Thoracic aorta (tissue), 2 donors: ENCODE data around the gene IFT122. TPM values are rescaled to one million over a fixed set of nuclear protein-coding genes. Genes with fewer than 3 reads are reported as not detected.

Experiments
- ATAC-seq: fragments of 150-250 bp; one replicate; pipeline ENCODE4 v1.8.0; 2017; ENCODE audit warnings: low read depth; ENCODE audit not compliant: insufficient number of reproducible peaks, low FRiP score
- DNase-seq: peaks from one replicate; pipeline ENCODE4 v3.0.0-alpha.2; 2020; ENCODE audit warnings: low spot score
- H3K27ac ChIP-seq, 2 donors: fragments of 200-600 bp; sonication (generic); 1 replicate in 1 of 2; 2 replicates in 1 of 2; pipeline ENCODE4 v1.5.1; 2016; ENCODE audit warnings: mild to moderate bottlenecking in 2 of 2, moderate library complexity in 2 of 2
- H3K27me3 ChIP-seq: fragments of 200-600 bp; sonication (generic); replicated peaks from 2 replicates; pipeline ENCODE4 v1.6.0; 2016; ENCODE audit warnings: mild to moderate bottlenecking; ENCODE audit not compliant: insufficient read depth
- H3K36me3 ChIP-seq: fragments of 200-600 bp; sonication (generic); one replicate; pipeline ENCODE4 v1.5.1; 2016
- H3K4me1 ChIP-seq, 2 donors: fragments of 200-600 bp; sonication (generic); 1 replicate in 1 of 2; 2 replicates in 1 of 2; pipeline versions ENCODE4 v1.5.1 to v1.6.0; 2016; ENCODE audit warnings: low read depth in 2 of 2, mild to moderate bottlenecking in 1 of 2; ENCODE audit not compliant: control insufficient read depth in 1 of 2
- H3K4me3 ChIP-seq: fragments of 200-600 bp; sonication (generic); 2 replicates; pipeline ENCODE4 v1.5.1; 2016; ENCODE audit warnings: mild to moderate bottlenecking
- H3K9me3 ChIP-seq: fragments of 200-600 bp; sonication (generic); 2 replicates; pipeline ENCODE4 v1.5.1; 2016
- CTCF ChIP-seq: fragments of 200-600 bp; sonication (generic); IDR thresholded peaks from one replicate; pipeline ENCODE4 v1.5.1; 2019; ENCODE audit warnings: antibody characterized with exemption
- total RNA-seq, 2 donors: library from RNA; depleted of rRNA; stranded (reverse); fragments of >200 nt; gene quantifications; one replicate each; pipeline versions ENCODE4 v1.1.0 to v1.2.3, GENCODE V29; 2016

IFT122 gene
- total RNA-seq, 2 donors from 2014 or later = 50.1 to 61.9 TPM

- H3K4me3 ChIP-seq = no peak overlapping the region
- H3K4me1 ChIP-seq = no peaks in the 10 kb centered on the region
- H3K27me3 ChIP-seq = no peaks in the 10 kb centered on the region
- H3K36me3 ChIP-seq = peaks cover 4% of the 10 kb centered on the region
- no peak for DNase-seq
- ATAC-seq = no peak
- no peaks in the 10 kb centered on the region for H3K9me3 ChIP-seq
- no peak overlapping the region for H3K27ac ChIP-seq
- no peak for TF ChIP-seq CTCF
These were observed 27.9 kb downstream of the IFT122 start for GRCh38 chr3:129467932-129468331.

GRCh38 chr3:129469026-129469425 is 29.0 kb downstream of the IFT122 start:
- Histone ChIP-seq H3K36me3 (peaks cover 4% of the 10 kb centered on the region), H3K4me3 (no peak overlapping the region), H3K4me1 (no peaks in the 10 kb centered on the region), H3K27me3 (no peaks in the 10 kb centered on the region), H3K27ac (no peak overlapping the region), H3K9me3 (no peaks in the 10 kb centered on the region)
- TF ChIP-seq CTCF = no peak
- DNase-seq (no peak), ATAC-seq (no peak)

- DNase-seq = no peak
- Histone ChIP-seq H3K4me3 (no peak overlapping the region), H3K27ac (no peak overlapping the region), H3K9me3 (no peaks in the 10 kb centered on the region), H3K27me3 (no peaks in the 10 kb centered on the region), H3K4me1 (no peaks in the 10 kb centered on the region), H3K36me3 (peaks cover 5% of the 10 kb centered on the region)
- ATAC-seq = no peak
- TF ChIP-seq CTCF = no peak
These were observed 30.8 kb downstream of the IFT122 start for GRCh38 chr3:129470861-129471260.

- H3K4me1 ChIP-seq = no peaks in the 10 kb centered on the region
- TF ChIP-seq CTCF = no peak
- ATAC-seq (no peak), DNase-seq (no peak)
- no peaks in the 10 kb centered on the region for H3K27me3 ChIP-seq
- H3K4me3 ChIP-seq = no peak overlapping the region
- no peak overlapping the region for H3K27ac ChIP-seq
- peaks cover 15% of the 10 kb centered on the region for H3K36me3 ChIP-seq
- H3K9me3 ChIP-seq = no peaks in the 10 kb centered on the region
These were observed 33.2 kb downstream of the IFT122 start for GRCh38 chr3:129473067-129473768.

- ATAC-seq (no peak), DNase-seq (no peak)
- Histone ChIP-seq H3K4me3 (no peak overlapping the region), H3K27ac (no peak overlapping the region), H3K9me3 (no peaks in the 10 kb centered on the region), H3K4me1 (no peaks in the 10 kb centered on the region), H3K27me3 (no peaks in the 10 kb centered on the region), H3K36me3 (peaks cover 15% of the 10 kb centered on the region)
- TF ChIP-seq CTCF = no peak
These were observed 33.7 kb downstream of the IFT122 start for GRCh38 chr3:129473769-129474152.
